ENCODE data around the gene LIM2.
A peak's percentile ranks its signal among the peaks of the same experiment; 100 is the strongest.

DNA sequence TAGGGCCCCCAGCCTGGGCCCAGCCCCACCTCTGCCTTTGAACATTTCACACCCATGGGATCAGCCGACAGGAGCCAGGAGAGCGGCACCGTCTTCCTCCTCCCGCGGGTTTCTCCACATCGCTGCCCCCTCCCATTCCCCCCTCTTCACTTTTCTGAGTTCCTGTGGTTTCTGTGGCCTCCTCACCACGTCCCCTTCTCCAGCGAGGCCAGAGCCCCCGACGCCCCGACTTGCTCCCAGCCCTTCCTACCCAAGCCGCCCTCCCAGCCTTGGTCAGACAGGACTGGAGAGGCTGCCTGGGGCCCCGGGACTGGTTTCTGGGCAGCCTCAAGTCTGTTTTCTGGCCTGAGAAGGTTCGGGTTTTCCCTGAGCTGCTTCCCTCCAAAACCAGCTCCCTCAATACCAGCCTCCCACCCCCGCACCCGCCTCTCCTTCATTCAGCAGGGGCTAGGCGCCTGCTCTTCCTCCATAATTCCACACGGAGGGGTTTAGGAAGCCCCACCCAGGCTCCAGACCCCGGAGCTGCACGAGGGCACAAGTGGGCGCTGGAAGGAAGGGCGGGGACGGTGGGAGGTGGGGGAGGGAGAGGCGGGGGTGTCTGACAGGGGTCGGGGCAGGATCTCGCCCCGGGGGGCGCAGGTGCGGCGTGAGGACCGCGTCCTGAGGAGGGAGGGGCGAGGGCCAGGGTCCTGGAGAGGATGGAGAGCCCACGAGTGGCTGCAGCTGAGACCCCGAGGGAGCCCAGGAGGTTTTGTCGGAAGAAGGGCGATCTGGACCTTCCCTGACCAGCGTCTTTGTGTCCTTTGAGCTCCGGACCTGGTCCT is 33.7 kb upstream of the LIM2 start:
- no peak for TF ChIP-seq POLR2AphosphoS5 (IDR thresholded peaks at IDR 0.05; ENCODE audit: low read depth, low read length)
- TF ChIP-seq, protein P1, sequence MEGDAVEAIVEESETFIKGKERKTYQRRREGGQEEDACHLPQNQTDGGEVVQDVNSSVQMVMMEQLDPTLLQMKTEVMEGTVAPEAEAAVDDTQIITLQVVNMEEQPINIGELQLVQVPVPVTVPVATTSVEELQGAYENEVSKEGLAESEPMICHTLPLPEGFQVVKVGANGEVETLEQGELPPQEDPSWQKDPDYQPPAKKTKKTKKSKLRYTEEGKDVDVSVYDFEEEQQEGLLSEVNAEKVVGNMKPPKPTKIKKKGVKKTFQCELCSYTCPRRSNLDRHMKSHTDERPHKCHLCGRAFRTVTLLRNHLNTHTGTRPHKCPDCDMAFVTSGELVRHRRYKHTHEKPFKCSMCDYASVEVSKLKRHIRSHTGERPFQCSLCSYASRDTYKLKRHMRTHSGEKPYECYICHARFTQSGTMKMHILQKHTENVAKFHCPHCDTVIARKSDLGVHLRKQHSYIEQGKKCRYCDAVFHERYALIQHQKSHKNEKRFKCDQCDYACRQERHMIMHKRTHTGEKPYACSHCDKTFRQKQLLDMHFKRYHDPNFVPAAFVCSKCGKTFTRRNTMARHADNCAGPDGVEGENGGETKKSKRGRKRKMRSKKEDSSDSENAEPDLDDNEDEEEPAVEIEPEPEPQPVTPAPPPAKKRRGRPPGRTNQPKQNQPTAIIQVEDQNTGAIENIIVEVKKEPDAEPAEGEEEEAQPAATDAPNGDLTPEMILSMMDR (IDR thresholded peaks at IDR 0.05; ENCODE audit: control extremely low read depth in 1 of 3, insufficient read depth in 1 of 3, low read depth in 1 of 3, low read length in 3 of 3): no peak
- no peak for TF ChIP-seq EZH2 (IDR thresholded peaks at IDR 0.05; ENCODE audit: low read depth, low read length, severe bottlenecking)
- no peak for TF ChIP-seq CBX5 (IDR thresholded peaks at IDR 0.05; ENCODE audit: low read depth, low read length)
- TF ChIP-seq, protein P2, sequence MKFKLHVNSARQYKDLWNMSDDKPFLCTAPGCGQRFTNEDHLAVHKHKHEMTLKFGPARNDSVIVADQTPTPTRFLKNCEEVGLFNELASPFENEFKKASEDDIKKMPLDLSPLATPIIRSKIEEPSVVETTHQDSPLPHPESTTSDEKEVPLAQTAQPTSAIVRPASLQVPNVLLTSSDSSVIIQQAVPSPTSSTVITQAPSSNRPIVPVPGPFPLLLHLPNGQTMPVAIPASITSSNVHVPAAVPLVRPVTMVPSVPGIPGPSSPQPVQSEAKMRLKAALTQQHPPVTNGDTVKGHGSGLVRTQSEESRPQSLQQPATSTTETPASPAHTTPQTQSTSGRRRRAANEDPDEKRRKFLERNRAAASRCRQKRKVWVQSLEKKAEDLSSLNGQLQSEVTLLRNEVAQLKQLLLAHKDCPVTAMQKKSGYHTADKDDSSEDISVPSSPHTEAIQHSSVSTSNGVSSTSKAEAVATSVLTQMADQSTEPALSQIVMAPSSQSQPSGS (IDR thresholded peaks at IDR 0.05; ENCODE audit: low read length): no peak
- no peak for TF ChIP-seq POLR2A (IDR thresholded peaks at IDR 0.05; ENCODE audit: control extremely low read depth in 1 of 2, low read depth in 2 of 2, low read length in 2 of 2)
- TF ChIP-seq RFX5 (IDR thresholded peaks at IDR 0.05; ENCODE audit: borderline replicate concordance, low read depth, low read length): no peak
- TF ChIP-seq, protein P3, sequence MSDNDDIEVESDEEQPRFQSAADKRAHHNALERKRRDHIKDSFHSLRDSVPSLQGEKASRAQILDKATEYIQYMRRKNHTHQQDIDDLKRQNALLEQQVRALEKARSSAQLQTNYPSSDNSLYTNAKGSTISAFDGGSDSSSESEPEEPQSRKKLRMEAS (IDR thresholded peaks at IDR 0.05): no peak; the same call in 1 of the 2 replicates
- TF ChIP-seq EGR1 (IDR thresholded peaks at IDR 0.05; ENCODE audit: borderline replicate concordance, low read depth, low read length): peak; percentile 37; the same call in 1 of the 2 replicates

Measured in H1 (cell line).